NOMO-1 treated with DMSO at 0.1 percent for 48 hours (cell line): ENCODE data around the gene CHST11.
A peak's percentile ranks its signal among the peaks of the same experiment; 100 is the strongest.

Experiments used
- DNase-seq: peaks from one replicate; lab custom pipeline; 2025; ENCODE audit not compliant: unreplicated experiment; lab: John Stamatoyannopoulos, UW

The CHST11 gene

DNA sequence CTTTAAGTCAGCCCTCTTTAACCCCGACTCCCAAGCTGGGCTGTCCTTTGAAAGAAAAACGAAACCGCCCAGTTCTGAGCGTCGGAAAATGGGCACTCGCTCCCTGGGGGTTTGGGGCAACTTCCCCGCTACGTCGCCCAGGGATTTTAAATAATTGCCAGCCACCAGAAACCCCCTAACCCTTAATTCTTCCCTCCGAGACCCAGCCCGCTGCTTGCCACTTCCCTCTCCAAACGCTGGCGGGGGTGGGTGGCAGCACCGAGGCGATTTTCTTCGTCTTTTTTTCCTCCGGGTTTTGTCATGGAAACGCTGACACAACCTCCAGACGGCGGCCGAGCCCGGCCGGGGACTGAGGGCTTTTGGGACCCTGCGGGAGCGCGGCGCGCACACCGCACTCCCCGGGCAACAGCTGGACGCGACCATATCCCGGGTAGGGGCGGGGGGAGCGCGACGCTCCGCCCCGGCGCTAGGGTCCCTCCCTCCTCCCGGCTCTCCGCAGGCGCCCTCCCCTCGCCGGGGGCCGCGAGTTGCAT lies at the start of gene CHST11:
Gene CHST11 (plus strand): TSS at position 532 of the 533 bp plus-strand sequence.
- peak; percentile 91 for DNase-seq

DNA sequence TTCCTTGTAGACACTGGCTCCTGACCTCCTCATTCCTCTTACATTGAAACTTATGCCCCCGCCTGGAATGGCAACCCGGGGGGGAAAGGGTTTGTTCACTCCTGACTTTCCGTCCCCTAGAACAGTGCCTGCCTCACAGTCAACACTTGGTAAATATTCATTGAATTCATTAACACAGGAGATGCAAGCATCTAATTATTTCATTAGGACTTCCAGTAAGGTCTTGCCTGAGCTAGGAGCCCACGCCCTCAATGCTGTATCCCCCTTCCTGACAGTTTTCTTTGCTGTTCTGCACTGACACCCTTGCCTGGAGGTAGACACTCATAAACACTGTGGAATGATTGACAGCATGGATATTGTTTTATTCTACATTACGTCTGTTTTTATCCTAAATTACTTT lies 49.3 kb upstream of the CHST11 start:
- DNase-seq, result no peak

DNA sequence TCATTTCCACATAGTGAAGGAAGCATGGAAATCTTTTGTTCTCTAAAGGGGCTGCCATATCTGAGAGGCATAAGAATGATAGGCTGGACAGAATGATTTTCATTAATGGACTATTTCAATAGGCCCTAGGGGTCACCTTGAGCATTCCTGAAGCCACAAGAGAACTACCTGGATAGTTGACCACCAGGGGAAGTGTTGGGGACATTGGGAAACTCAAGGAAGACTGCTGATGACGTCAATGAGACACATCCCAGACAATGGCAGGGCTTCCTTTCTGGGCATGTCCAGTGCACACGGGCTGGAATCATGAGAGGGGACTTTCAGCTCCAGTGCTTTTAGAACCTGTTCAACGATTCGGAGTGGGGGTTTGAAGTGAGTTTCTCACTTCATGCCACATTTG lies 48.8 kb upstream of the CHST11 start:
- DNase-seq, result no peak

- DNase-seq, result no peak
Observed at GRCh38 chr12:104410326-104410725, 46.4 kb upstream of the CHST11 start.

DNA sequence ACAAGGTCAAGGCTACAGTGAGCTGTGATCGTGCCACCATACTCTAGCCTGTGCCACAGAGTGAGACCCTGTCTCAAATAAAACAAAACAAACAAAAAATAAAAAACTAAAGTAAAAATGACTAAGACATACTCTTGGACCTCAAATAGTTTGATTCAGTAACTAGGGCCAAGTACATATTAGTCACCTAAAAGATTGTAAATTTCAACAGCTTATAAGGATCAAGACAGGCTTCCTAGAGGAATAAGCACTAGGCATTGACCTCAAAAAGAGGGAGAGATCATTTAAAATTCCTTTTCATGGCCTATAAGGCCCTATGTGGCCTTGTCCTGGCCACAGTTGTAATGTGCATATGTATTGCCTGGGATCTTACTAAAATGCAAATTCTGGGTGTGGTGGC lies 46.0 kb upstream of the CHST11 start:
- DNase-seq, result no peak

GRCh38 chr12:104411826-104412641 lies 44.7 kb upstream of the CHST11 start:
- DNase-seq, result no peak

- no peak for DNase-seq
Observed at GRCh38 chr12:104412681-104413080, 44.1 kb upstream of the CHST11 start.

GRCh38 chr12:104413330-104413729 lies 43.4 kb upstream of the CHST11 start:
- DNase-seq, result no peak

GRCh38 chr12:104414581-104415341 lies 42.0 kb upstream of the CHST11 start:
- no peak for DNase-seq

- DNase-seq, result no peak
Observed at GRCh38 chr12:104415342-104415980, 41.3 kb upstream of the CHST11 start.

DNA sequence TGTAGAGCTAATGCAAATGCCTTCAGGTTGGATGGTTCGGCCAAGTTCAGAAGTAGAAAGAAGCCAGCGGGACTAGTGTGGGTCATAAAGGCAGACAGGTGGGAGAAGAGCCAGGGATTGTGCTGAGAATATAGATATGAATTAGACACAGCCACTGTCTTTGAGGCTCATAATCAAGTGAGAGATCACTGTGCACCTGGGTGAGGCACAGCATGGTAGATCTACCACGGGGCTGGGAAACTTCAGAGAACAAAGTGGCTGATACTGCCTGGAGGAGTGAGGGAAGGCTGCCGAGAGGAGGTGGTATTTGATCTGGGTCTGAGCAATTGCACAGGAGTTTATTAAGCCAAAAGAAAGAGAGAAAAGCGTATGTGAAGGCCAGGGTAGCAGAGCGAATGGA lies 40.6 kb upstream of the CHST11 start:
- DNase-seq, result no peak

- DNase-seq, result no peak
Observed at GRCh38 chr12:104416585-104416984, 40.2 kb upstream of the CHST11 start.

DNA sequence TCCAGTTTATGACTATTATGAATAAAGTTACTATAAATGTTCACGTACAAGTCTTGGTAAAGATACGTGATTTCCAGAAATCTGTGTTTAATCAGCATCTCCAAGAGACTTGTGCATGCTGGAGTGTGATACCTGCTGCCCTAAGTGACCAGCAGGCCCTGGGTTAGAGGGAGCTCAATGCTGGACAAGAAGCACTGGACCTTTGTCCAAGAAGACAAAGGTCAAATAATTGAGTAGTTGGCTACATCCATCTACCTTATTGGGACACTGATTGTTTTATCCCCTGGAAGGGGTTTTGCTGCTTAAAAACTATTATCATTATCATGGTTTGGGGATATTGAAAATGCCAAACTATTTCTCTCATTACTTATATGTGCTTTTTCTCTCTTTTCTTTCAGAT lies 37.0 kb upstream of the CHST11 start:
- no peak for DNase-seq

DNA sequence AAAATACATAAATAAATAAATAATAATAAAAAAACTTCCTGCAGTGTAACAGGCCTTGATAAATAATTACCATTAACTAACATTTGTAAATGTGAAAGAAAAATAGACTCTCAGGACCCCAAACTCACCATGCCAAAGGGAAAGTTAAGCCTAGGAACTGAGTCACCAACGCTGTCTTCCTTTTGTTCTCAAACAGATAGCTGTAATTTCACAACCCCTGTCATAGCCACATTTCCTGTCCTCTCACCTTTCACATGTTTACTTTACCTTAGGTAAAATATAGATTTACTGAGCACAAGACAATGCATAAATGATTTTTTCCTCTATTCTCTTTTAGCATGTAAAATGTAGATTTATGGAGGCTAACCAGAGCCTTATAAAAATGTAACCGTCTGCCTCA lies 35.9 kb upstream of the CHST11 start:
- DNase-seq, result no peak

DNA sequence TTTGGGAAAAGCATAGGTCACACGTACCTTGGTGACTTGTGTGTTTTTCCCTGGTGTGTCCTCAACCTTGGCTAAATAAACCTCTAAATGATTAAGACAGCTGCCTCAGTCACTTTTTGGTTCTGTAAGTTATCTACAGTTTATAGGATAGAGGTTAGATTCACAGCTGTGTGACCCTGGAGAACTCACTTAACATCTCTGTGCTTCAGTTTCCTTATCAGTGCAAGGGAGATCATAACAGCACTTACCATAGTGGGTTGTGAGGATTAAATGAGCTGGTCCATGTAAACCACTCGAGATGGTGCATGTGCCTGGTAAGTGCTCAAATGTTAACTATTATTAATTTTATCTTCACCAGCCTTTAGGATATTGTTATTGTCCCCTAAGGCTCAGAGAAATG lies 35.4 kb upstream of the CHST11 start:
- no peak for DNase-seq

GRCh38 chr12:104422441-104422840 lies 34.3 kb upstream of the CHST11 start:
- no peak for DNase-seq

DNA sequence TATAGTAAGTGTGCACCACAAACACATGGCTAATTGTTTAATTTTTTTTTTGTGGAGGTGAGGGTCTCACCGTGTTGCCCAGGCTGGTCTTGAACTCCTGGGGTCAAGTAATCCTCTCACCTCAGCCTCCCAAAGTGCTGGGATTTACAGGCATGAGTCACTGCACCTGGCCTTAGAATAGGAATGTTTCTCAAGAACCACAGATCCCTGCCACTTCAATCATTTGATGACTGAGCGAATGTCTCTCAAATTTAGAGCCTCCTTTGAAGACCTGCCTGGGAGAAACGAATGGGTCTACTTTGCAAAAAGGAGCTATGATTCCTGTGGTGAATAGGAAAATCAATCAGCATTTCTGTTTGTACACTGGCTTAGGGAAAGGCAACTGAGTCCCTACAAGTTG lies 33.5 kb upstream of the CHST11 start:
- DNase-seq, result no peak

DNA sequence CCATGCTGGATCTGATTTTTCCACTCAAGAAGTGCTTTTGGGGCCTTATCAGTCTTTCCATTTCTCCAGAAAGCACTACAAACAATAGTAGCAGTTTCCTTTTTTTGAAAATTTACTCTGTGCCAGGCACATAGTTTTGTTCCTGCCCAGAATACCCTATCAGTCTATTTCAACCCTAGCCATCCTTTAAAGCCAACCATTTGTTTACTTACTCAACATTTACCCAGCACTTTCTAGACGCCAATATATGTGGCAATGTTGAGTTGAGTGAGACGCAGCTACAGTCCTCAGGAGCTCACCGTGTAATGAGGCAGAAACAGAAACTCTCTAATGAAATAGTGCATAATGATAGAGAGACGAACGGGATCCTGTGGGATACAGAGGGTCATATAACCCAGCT lies 32.9 kb upstream of the CHST11 start:
- DNase-seq, result no peak

DNA sequence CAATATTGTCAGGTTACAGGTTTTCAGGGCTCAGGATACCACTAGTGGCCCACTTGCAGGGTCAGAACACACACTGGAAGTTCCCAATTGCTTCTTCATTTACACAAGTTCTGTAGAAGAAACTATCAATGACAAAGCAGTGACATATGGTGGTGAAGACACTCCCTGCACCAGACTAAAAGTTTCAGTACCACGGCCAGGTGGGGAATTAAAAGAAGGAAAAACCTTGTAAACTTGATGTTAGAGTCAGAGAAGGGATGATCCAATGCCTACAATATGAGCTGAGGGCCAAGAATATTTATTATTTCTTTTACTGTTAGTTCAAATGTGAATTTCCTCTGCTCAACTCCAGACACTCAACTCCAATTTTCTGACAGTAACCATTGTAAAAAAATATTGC lies 31.8 kb upstream of the CHST11 start:
- no peak for DNase-seq

- DNase-seq, result no peak
Observed at GRCh38 chr12:104425614-104426013, 31.1 kb upstream of the CHST11 start.

GRCh38 chr12:104426926-104427546 lies 29.7 kb upstream of the CHST11 start:
- no peak for DNase-seq
